Measurements from ENCODE around the gene MIPOL1.

MIPOL1 gene

GRCh38 chr14:37247791-37248461 lies 50.2 kb downstream of the MIPOL1 start:
- FAIRE-seq = no peak

GRCh38 chr14:37251775-37252174 lies 54.0 kb downstream of the MIPOL1 start:
- no peak for TF ChIP-seq TAF1 (IDR thresholded peaks at IDR 0.05; ENCODE audit: borderline replicate concordance, low read depth, low read length)
- no peak for TF ChIP-seq POLR2A (IDR thresholded peaks at IDR 0.05; ENCODE audit: low read depth, low read length)
- TF ChIP-seq POLR2AphosphoS5 (IDR thresholded peaks at IDR 0.05; ENCODE audit: low read depth, low read length) = no peak
- no peak for FAIRE-seq
- no peak for DNase-seq (ENCODE audit: insufficient read length)

More at GRCh38 chr14:37247791-37248461, 50.2 kb downstream of the MIPOL1 start:
- no peak for TF ChIP-seq POLR2AphosphoS5 (IDR thresholded peaks at IDR 0.05; ENCODE audit: low read depth, low read length)
- no peak for TF ChIP-seq POLR2A (IDR thresholded peaks at IDR 0.05; ENCODE audit: low read depth, low read length)
- TF ChIP-seq TAF1 (IDR thresholded peaks at IDR 0.05; ENCODE audit: borderline replicate concordance, low read depth, low read length) = no peak
- DNase-seq (ENCODE audit: insufficient read length) = no peak

GRCh38 chr14:37252434-37252833 lies 54.7 kb downstream of the MIPOL1 start:
- DNase-seq (ENCODE audit: insufficient read length) = no peak
- no peak for FAIRE-seq

GRCh38 chr14:37253905-37254304 lies 56.2 kb downstream of the MIPOL1 start:
- TF ChIP-seq POLR2A (IDR thresholded peaks at IDR 0.05; ENCODE audit: low read depth, low read length) (no peak), TAF1 (IDR thresholded peaks at IDR 0.05; ENCODE audit: borderline replicate concordance, low read depth, low read length) (no peak), POLR2AphosphoS5 (IDR thresholded peaks at IDR 0.05; ENCODE audit: low read depth, low read length) (no peak)
- FAIRE-seq = no peak
- DNase-seq (ENCODE audit: insufficient read length) = no peak

More at GRCh38 chr14:37252434-37252833, 54.7 kb downstream of the MIPOL1 start:
- TF ChIP-seq POLR2A (IDR thresholded peaks at IDR 0.05; ENCODE audit: low read depth, low read length) = no peak

- no peak for FAIRE-seq
- TF ChIP-seq TAF1 (IDR thresholded peaks at IDR 0.05; ENCODE audit: borderline replicate concordance, low read depth, low read length) (no peak), POLR2AphosphoS5 (IDR thresholded peaks at IDR 0.05; ENCODE audit: low read depth, low read length) (no peak), POLR2A (IDR thresholded peaks at IDR 0.05; ENCODE audit: low read depth, low read length) (no peak)
- no peak for DNase-seq (ENCODE audit: insufficient read length)
Measured at GRCh38 chr14:37254411-37254947, 56.7 kb downstream of the MIPOL1 start.

- FAIRE-seq (no peak), DNase-seq (ENCODE audit: insufficient read length) (no peak)
- TF ChIP-seq POLR2A (IDR thresholded peaks at IDR 0.05; ENCODE audit: low read depth, low read length) (no peak), POLR2AphosphoS5 (IDR thresholded peaks at IDR 0.05; ENCODE audit: low read depth, low read length) (no peak), TAF1 (IDR thresholded peaks at IDR 0.05; ENCODE audit: borderline replicate concordance, low read depth, low read length) (no peak)
Measured at GRCh38 chr14:37257501-37258070, 59.8 kb downstream of the MIPOL1 start.

GRCh38 chr14:37262649-37263048 lies 64.9 kb downstream of the MIPOL1 start:
- DNase-seq (ENCODE audit: insufficient read length) = no peak
- TF ChIP-seq TAF1 (IDR thresholded peaks at IDR 0.05; ENCODE audit: borderline replicate concordance, low read depth, low read length) (no peak), POLR2A (IDR thresholded peaks at IDR 0.05; ENCODE audit: low read depth, low read length) (no peak), POLR2AphosphoS5 (IDR thresholded peaks at IDR 0.05; ENCODE audit: low read depth, low read length) (no peak)
- FAIRE-seq = no peak

- no peak for TF ChIP-seq TAF1 (IDR thresholded peaks at IDR 0.05; ENCODE audit: borderline replicate concordance, low read depth, low read length)
- no peak for TF ChIP-seq POLR2A (IDR thresholded peaks at IDR 0.05; ENCODE audit: low read depth, low read length)
- no peak for TF ChIP-seq POLR2AphosphoS5 (IDR thresholded peaks at IDR 0.05; ENCODE audit: low read depth, low read length)
- FAIRE-seq (no peak), DNase-seq (ENCODE audit: insufficient read length) (no peak)
Measured at GRCh38 chr14:37263656-37264236, 66.0 kb downstream of the MIPOL1 start.

- no peak for FAIRE-seq
- no peak for TF ChIP-seq POLR2A (IDR thresholded peaks at IDR 0.05; ENCODE audit: low read depth, low read length)
- no peak for TF ChIP-seq TAF1 (IDR thresholded peaks at IDR 0.05; ENCODE audit: borderline replicate concordance, low read depth, low read length)
- TF ChIP-seq POLR2AphosphoS5 (IDR thresholded peaks at IDR 0.05; ENCODE audit: low read depth, low read length) = no peak
- no peak for DNase-seq (ENCODE audit: insufficient read length)
Measured at GRCh38 chr14:37268788-37269187, 71.1 kb downstream of the MIPOL1 start.

- TF ChIP-seq TAF1 (IDR thresholded peaks at IDR 0.05; ENCODE audit: borderline replicate concordance, low read depth, low read length) = no peak
- no peak for TF ChIP-seq POLR2A (IDR thresholded peaks at IDR 0.05; ENCODE audit: low read depth, low read length)
- FAIRE-seq (no peak), DNase-seq (ENCODE audit: insufficient read length) (no peak)
Measured at GRCh38 chr14:37270629-37271028, 72.9 kb downstream of the MIPOL1 start.

- TF ChIP-seq TAF1 (IDR thresholded peaks at IDR 0.05; ENCODE audit: borderline replicate concordance, low read depth, low read length) (no peak), POLR2A (IDR thresholded peaks at IDR 0.05; ENCODE audit: low read depth, low read length) (no peak), POLR2AphosphoS5 (IDR thresholded peaks at IDR 0.05; ENCODE audit: low read depth, low read length) (no peak)
- FAIRE-seq = no peak
- DNase-seq (ENCODE audit: insufficient read length) = no peak
Measured at GRCh38 chr14:37272569-37272968, 74.8 kb downstream of the MIPOL1 start.

- TF ChIP-seq TAF1 (IDR thresholded peaks at IDR 0.05; ENCODE audit: borderline replicate concordance, low read depth, low read length) = no peak
- no peak for DNase-seq (ENCODE audit: insufficient read length)
Measured at GRCh38 chr14:37274652-37275051, 76.9 kb downstream of the MIPOL1 start.

More at GRCh38 chr14:37274652-37275051, 76.9 kb downstream of the MIPOL1 start:
- FAIRE-seq = no peak
